MCF 10A (cell line): ENCODE measurements around the gene IKZF3. TPM values are rescaled to one million over a fixed set of nuclear protein-coding genes. Genes with fewer than 3 reads are reported as not detected.

Experiments
- BruUV-seq: library from RNA; stranded (reverse); fragments of 400-500 nt; replicated peaks from 2 replicates; lab custom pipeline; 2021; lab: Mats Ljungman, UMichigan
- CTCF ChIA-PET: fragments of 300-600 bp; sonication (Branson Sonifier 250); formaldehyde crosslinking; extraction: SDS; loops from one replicate; lab custom pipeline; 2021; ENCODE audit warnings: antibody characterized with exemption, inconsistent platforms; lab: Yijun Ruan, JAX
- POLR2A ChIA-PET: fragments of 300-600, 350-650 bp; sonication (Branson Sonifier 250); formaldehyde crosslinking; extraction: SDS; loops from one replicate; lab custom pipeline; 2020; ENCODE audit warnings: antibody characterized with exemption, inconsistent platforms; lab: Yijun Ruan, JAX
- DNase-seq: peaks from one replicate; pipeline ENCODE4 v3.0.0-alpha.2; 2018; ENCODE audit not compliant: unreplicated experiment
- H3K27ac Mint-ChIP-seq: one replicate; pipeline ENCODE4 v1.8.0; 2022; ENCODE audit warnings: mild to moderate bottlenecking, low read depth, mixed read lengths; ENCODE audit not compliant: unreplicated experiment
- H3K27me3 Mint-ChIP-seq: one replicate; pipeline ENCODE4 v1.8.0; 2022; ENCODE audit warnings: mixed read lengths; ENCODE audit not compliant: insufficient read depth, unreplicated experiment
- H3K36me3 Mint-ChIP-seq: one replicate; pipeline ENCODE4 v1.8.0; 2022; ENCODE audit warnings: mild to moderate bottlenecking, moderate library complexity, mixed read lengths; ENCODE audit not compliant: insufficient read depth, unreplicated experiment
- H3K4me1 Mint-ChIP-seq: one replicate; pipeline ENCODE4 v1.8.0; 2022; ENCODE audit warnings: mixed read lengths; ENCODE audit not compliant: insufficient read depth, unreplicated experiment
- H3K4me3 Mint-ChIP-seq: one replicate; pipeline ENCODE4 v1.8.0; 2022; ENCODE audit warnings: mild to moderate bottlenecking, moderate library complexity, mixed read lengths; ENCODE audit not compliant: unreplicated experiment
- H3K9me3 Mint-ChIP-seq: one replicate; pipeline ENCODE4 v1.8.0; 2022; ENCODE audit warnings: mixed read lengths; ENCODE audit not compliant: unreplicated experiment
- intact Hi-C: fragments of 100-400 bp; cut with micrococcal nuclease; formaldehyde crosslinking; loops from 2 replicates; pipeline ENCODE4 v1.14.1; 2022
- total RNA-seq: library from RNA; stranded (reverse); gene quantifications from 2 replicates; pipeline ENCODE4 v1.2.3, GENCODE V29; 2022
- TF ChIP-seq, protein P1 (sequence below): fragments of 200-600 bp; IDR thresholded peaks from one replicate; pipeline ENCODE4 v1.8.0; 2022; ENCODE audit warnings: antibody characterized with exemption, mild to moderate bottlenecking; ENCODE audit not compliant: unreplicated experiment

IKZF3 gene
- total RNA-seq, 1 experiment from 2014 or later, result not detected

GRCh38 chr17:39742856-39743436, 121.2 kb downstream of the IKZF3 start:
- POLR2A ChIA-PET, result no interaction called here
- Mint-ChIP-seq H3K36me3 (peaks cover 20% of the 10 kb centered on the region), H3K9me3 (no peaks in the 10 kb centered on the region), H3K27ac (no peak overlapping the region), H3K4me3 (no peak overlapping the region), H3K27me3 (no peaks in the 10 kb centered on the region), H3K4me1 (peaks cover 33% of the 10 kb centered on the region)
- DNase-seq, result no peak
- CTCF ChIA-PET, result interaction anchor here (0.6 to 1.2 kb wide), 2 partner anchors 23 to 109 kb away, joined by 3 to 4 read pairs; no protein-coding TSS in a partner anchor
- TF ChIP-seq, protein P1, sequence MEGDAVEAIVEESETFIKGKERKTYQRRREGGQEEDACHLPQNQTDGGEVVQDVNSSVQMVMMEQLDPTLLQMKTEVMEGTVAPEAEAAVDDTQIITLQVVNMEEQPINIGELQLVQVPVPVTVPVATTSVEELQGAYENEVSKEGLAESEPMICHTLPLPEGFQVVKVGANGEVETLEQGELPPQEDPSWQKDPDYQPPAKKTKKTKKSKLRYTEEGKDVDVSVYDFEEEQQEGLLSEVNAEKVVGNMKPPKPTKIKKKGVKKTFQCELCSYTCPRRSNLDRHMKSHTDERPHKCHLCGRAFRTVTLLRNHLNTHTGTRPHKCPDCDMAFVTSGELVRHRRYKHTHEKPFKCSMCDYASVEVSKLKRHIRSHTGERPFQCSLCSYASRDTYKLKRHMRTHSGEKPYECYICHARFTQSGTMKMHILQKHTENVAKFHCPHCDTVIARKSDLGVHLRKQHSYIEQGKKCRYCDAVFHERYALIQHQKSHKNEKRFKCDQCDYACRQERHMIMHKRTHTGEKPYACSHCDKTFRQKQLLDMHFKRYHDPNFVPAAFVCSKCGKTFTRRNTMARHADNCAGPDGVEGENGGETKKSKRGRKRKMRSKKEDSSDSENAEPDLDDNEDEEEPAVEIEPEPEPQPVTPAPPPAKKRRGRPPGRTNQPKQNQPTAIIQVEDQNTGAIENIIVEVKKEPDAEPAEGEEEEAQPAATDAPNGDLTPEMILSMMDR, result no peak
- no TSS peak for BruUV-seq
- intact Hi-C loops, result loop anchor here (5.0 kb wide), 1 partner anchor 56 kb away; the partner anchor contains the start of gene PGAP3

DNA sequence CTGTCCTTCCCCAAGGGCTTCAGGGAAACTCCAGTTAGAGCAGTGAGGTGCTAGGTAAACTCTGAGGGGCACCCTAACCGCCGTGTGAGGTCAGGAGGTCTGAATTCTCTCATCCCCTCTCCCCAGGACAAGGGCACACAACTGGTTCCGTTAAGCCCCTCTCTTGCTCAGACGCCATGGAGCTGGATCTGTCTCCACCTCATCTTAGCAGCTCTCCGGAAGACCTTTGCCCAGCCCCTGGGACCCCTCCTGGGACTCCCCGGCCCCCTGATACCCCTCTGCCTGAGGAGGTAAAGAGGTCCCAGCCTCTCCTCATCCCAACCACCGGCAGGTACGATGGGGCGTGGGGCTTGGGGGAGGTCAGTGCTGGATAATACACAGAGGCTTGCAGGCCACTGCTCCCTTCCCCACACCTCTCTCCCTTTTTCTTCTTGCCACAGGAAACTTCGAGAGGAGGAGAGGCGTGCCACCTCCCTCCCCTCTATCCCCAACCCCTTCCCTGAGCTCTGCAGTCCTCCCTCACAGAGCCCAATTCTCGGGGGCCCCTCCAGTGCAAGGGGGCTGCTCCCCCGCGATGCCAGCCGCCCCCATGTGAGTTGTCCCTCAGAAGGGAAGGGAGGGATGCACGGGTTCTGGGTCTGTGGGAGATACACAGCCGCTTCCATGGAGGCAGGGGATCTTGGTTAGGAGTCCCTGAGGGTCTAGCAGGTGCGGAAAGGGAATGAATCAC, 121.8 kb downstream of the IKZF3 start:
- Mint-ChIP-seq H3K36me3 (peaks cover 18% of the 10 kb centered on the region), H3K27ac (no peak overlapping the region), H3K4me1 (peaks cover 39% of the 10 kb centered on the region), H3K27me3 (no peaks in the 10 kb centered on the region), H3K4me3 (no peak overlapping the region), H3K9me3 (no peaks in the 10 kb centered on the region)
- BruUV-seq, result no TSS peak
- CTCF ChIA-PET, result interaction anchor here (0.6 to 1.2 kb wide), 2 partner anchors 22 to 109 kb away, joined by 3 to 4 read pairs; no protein-coding TSS in a partner anchor
- DNase-seq, result no peak
- POLR2A ChIA-PET, result no interaction called here
- TF ChIP-seq, protein P1, result no peak
- intact Hi-C loops, result loop anchor here (5.0 kb wide), 1 partner anchor 55 kb away; the partner anchor contains the start of gene PGAP3

DNA sequence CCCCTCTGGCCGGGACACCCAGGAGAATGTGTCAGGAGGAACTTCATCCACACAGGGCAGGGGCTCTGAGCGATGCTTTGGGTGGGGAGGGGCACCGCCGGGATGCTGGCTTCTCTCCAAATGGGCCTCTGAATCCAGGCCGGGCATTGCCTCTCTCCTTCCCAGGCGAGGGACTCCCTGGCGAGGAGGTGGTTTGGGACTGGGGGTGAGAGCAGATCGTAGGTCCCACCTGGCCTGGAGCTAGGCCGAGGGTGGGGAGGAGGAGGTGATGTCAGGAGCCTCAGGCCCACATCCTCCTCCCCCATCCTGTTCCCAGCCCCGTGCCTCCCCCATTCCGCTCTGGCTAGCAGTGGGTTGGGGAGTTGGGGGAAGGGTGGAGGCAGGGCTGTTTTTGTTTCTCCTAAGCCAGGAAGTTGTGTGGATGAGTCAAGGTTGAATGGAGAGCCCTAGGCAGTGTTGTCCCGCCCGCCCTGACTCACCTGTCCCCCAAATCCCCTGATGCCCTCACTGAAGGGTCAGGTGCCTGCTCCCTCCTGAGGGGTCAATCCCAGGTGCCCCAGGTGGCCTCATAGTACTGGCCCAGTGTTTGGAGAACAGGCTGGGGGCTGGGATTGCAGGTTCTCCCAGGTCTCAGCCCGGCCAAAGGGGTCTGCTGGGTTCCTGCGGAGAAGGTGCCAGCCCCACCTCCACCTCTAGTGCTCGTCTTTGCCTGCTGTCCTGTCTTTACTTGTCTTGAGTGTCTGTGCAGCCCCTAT, 123.6 kb downstream of the IKZF3 start:
- H3K4me1 Mint-ChIP-seq, result peaks cover 45% of the 10 kb centered on the region
- DNase-seq, result peak; percentile 92
- peaks cover 6% of the 10 kb centered on the region for H3K36me3 Mint-ChIP-seq
- intact Hi-C loops, result loop anchor here (5.0 kb wide), 1 partner anchor 53 kb away; the partner anchor contains the start of gene PGAP3
- BruUV-seq, result no TSS peak
- peaks cover 11% of the 10 kb centered on the region for H3K27me3 Mint-ChIP-seq
- TF ChIP-seq, protein P1, result no peak
- POLR2A ChIA-PET, result interaction anchor here (1.6 to 4.3 kb wide), 7 partner anchors 9 to 98 kb away, joined by 4 to 36 read pairs (median 11); partner anchors contain the start of genes ERBB2, MIEN1 and PGAP3
- peak overlapping the region; percentile 95 for H3K27ac Mint-ChIP-seq
- CTCF ChIA-PET, result no interaction called here
- H3K4me3 Mint-ChIP-seq, result peak overlapping the region; percentile 81
- H3K9me3 Mint-ChIP-seq, result no peaks in the 10 kb centered on the region
